Jurkat, Clone E6-1 (cell line): ENCODE data around the gene PRR5L.

Source experiments
- DNase-seq: peaks from one replicate; pipeline ENCODE4 v3.0.0-alpha.2; 2011; ENCODE audit warnings: low read depth, low spot score
- H3K4me3 ChIP-seq: 2 replicates; pipeline ENCODE4 v1.5.1; 2011; ENCODE audit warnings: mild to moderate bottlenecking, low read length, control low read depth, moderate library complexity

PRR5L gene

DNA sequence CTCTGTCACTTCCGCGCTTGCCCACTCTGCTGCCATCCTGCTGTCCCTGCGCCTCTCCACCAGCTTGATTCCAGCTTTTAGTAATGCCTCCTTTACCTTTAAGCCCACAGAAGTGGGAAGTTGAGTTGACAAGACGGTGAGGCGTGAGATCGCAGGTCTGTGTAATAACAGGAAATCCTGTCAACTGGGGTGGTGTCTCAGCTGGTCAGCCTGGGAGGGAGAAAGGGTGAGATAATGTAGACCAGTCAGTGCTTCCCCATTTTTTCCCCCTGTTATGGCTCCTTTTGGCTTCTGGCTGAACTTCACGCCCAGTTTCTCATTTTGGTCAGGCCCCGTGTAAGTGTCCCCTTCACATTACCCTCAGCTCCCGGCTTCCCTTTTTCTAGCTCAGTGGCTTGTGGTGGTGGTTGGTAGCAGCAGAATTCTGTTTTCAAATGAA, 115.1 kb downstream of the PRR5L start:
- no peak overlapping the region for H3K4me3 ChIP-seq
- DNase-seq, result no peak

DNA sequence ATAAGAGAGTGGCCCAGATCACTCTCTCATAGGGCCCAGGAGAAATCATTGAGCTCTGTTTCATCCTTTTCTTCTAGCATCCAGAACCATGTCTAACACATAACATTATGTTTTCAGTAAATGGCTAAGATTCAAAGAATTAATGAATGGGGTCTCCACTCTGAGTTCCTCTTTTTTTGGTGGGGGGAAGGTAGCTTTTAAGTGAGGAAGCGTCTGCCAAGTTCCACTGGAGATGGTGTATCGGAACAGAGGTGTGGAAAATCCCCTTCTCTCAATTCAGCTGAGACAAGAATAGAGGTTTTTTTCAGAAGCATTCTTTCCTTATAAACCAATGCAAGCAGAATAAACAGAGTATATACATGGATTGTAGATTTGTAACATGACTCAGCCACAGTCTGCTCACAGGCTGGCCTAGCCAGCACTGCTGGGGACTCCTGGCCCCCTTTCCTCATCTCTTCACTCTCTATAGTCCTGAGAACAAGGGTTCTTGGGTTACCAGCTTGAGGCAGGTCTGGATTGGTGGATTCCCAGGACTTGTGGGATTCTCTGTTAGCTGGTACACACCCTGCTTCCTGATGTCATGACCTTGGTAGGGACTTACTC, 116.8 kb downstream of the PRR5L start:
- DNase-seq, result no peak
- H3K4me3 ChIP-seq, result no peak overlapping the region

DNA sequence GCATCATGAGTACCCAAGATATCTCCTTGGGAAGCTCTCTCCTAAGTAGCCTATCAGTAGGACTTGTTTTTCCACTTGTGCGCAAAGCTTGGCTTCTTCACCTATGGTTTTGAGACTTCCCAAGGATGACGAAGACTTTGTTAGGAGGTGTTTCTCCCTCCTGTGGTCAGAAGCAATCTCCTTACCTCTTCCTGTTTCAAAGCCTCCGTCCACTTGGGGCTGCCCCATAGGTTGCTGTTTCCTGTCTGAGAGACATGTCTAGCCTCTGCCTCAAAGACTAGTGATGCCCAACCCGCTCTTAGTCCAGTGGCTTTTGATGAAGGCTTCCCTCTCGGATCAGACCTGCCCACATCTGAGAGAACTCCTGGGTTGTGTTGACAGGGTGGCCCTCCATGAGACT, 121.1 kb downstream of the PRR5L start:
- H3K4me3 ChIP-seq, result no peak overlapping the region
- DNase-seq, result no peak

DNA sequence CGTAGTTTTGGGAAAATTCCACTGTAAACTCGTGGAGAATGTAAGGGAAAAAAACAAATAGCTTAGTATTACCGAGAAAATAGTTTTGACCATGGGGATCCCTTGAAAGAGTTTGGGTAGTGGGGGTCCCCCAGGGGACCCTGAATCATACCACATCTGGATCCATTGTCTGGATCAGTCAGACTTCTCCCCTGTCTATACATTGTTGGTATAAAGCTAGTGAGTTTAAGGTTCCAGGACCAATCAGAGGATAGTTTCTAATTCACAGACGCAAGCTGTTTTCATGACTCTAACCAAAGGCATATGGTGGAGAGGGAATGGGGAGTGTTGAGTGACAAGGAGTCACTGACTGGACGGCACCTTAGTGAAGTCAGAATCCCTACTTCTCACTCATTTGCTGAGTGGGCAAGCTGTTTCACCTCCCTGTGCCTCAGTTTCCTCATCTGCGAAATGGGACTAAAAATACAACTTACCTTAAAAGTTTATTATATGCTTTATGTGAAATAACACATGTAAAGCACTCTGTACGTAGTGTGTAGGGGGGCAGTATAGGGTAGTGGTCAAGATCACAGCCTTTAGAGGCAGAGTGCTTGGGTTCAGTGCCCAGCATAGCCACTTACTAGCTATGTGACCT, 123.8 kb downstream of the PRR5L start:
- DNase-seq, result no peak
- H3K4me3 ChIP-seq, result no peak overlapping the region

DNA sequence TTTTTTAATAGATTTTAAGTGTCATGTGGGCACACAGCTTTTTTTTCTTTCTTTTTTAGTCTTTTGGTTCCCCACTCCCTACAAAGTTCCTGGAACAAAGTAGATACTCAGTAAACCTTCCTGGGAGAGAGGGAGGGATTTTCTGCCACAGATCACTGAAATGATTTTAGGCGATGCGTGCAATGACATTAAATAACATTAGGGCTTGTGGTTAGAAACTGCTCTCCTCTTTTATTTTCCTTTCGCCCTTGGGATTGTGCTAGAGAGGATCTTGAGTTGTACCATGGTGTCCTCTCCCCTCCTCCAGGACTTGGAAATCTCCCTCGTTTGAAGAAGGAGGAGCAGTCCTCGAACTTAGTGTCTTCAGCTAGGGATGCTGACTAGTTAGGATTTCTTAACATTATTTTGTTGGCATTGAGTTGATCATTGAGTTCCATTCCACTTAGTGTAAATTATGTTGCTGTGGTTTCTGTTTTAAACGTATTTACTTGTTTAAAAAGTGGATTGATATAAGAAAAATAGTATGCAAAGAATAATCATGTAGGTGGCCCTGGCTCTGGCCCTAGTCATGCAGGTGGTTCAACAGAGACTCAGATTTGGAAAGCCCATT, 125.6 kb downstream of the PRR5L start:
- no peak overlapping the region for H3K4me3 ChIP-seq
- no peak for DNase-seq

DNA sequence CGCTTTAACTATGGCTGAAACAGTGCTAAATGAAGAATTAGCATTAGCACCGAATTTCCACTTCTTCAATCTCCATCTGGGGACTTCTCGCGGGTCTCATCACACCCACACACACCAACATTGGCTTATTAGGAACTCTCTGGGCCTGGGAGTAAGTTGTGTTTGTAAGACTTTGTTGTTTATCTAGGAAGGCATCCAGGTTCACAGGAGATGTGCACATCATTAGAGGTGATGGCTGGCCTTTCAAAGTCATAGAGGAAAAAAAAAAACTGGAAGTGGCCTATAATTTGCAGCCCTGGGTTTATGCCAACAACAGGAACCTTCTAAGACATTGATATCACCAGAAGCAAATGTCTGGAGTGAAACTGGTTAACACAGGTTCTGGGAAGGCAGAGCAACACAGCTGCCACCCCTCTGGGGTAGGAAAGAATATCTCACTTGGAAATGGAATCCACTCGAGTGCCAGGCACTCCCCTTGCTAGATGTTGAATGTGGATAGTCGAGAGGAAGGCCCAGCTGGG, 129.5 kb downstream of the PRR5L start:
- no peak overlapping the region for H3K4me3 ChIP-seq
- DNase-seq, result no peak

DNA sequence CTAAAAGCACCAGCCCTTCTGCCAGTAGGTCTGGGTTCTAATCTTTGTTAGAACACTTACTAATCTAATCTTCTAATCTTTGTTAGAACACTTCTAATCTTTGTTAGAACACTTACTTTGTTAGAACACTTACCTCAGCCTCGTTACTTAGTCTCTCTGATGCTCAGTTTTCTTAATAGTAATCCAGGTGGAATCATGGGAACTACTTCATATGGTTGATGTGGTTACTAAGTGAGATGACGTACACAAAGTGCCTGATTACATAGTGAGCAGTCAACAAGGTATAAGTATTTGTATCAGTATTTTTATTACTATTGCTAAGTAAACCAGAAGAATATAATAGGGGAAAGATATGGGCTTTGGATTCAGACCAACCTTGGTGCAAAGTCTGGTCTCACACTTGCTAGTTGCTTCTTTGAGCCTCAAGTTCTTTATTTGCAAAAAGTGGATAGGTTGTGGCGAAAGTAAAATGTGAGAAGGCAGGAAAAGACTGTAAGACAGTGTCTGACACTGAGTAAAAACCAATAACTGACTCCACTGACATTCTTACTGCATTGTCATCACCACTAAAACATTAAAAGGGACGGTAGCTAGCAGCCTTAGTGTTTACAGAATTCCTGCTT, 130.2 kb downstream of the PRR5L start:
- H3K4me3 ChIP-seq, result no peak overlapping the region
- DNase-seq, result no peak

DNA sequence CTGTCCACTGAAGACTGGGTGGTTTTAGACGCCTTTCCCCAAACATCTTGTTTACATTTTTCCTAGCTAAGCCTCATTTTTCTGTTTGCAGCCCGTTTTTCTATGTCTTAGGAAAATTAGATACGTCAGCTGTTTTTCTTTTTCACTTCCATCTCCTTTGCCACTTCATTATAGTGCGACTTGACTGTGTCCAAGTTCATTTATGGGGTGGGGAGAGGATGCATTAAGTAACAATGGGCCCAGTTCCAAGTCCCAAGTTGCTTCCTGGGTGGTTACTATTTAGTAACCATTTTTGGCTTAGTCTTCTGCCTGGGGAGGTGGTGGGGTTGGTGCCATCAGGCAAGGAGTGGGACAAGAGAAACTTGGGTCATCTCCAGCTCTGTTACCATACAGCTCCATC, 131.0 kb downstream of the PRR5L start:
- no peak for DNase-seq
- H3K4me3 ChIP-seq, result no peak overlapping the region

DNA sequence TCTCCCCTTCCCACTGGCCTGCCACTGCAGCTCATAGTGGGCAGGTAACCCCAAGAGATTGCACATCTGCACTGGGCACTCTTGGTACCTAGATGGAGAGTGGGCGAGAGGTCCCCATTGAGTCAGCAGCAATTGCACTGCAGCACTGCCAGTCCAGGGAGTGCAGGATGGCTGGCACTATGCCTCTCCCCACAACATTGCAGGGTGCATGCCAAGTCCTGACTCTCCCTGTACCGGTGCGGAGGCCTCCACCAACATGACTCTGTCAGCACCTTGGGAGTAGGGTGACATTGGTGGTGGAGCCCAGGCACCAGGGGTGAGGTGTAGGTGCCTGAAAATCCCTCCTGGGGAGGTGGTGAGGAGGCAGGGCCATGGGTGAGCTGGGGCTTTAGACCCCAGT, 131.8 kb downstream of the PRR5L start:
- H3K4me3 ChIP-seq, result no peak overlapping the region
- DNase-seq, result no peak

DNA sequence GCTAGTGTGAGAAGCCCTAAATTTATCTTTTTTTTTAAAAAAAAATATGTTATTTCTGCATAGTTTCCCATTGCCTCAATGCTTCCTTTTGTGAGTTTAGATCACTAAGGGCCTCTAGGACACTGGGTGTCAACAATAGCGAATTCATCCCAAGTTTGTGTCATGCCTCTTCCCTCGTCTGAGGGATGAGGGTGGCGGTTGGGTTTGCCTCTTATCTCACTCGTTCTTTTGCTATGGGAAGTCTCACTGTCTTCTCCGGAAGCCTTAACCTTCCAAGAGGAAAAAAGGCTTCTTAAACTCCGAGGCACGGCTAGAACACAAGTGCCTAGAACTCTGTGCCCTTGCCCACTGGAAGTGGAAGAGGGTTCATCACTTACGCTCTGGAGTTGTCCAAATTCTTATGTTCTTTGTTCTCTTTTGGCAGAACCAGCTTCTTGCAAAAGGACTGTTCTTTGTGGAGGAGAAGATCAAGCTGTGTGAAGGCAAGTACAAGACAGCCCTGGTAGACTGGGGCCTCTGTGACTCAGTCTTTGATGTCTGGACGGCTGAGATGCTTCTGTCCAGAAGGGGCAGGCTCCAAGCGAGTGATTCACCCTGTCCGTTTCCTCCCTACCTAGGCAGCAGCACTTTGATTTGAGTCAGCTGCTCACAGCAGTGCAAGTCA, 135.5 kb downstream of the PRR5L start:
- no peak for DNase-seq
- H3K4me3 ChIP-seq, result no peak overlapping the region

DNA sequence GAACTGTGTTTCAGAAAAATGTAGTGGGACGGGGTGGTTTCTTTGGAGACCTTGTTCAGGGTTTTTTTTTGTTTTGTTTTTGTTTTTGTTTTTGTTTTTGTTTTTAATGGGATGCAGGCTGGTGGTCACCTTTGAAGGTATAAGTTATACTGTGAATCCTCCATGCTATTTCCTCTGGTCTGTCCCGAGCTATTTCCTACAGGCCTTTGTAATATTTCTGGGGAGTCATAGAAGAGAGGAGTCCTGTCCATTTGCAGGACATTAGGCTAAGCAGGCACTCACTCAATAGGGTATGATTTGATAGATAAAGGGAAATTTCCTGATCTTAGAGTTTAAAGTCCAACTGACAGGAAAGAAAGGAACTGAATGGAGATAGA, 136.0 kb downstream of the PRR5L start:
- DNase-seq, result no peak
- no peak overlapping the region for H3K4me3 ChIP-seq

DNA sequence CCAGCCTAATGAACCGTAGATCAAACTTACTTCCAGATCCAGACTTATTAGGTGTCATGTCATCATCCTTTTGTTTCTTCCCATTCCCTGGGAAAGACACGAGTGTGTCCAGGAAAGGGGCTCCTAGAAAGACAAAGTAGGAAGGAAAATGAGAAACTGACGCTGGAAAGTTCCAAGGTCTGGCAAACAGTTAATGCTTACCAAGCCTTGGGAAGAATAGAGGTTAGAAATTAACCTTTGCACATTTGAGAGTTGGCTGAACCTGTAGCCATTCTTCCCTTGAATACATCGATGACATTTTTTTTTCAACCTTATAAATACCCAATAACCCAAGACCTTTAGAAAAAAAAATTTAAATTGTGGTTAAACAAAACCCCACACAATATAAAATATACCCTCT, 136.7 kb downstream of the PRR5L start:
- no peak for DNase-seq
- H3K4me3 ChIP-seq, result no peak overlapping the region

DNA sequence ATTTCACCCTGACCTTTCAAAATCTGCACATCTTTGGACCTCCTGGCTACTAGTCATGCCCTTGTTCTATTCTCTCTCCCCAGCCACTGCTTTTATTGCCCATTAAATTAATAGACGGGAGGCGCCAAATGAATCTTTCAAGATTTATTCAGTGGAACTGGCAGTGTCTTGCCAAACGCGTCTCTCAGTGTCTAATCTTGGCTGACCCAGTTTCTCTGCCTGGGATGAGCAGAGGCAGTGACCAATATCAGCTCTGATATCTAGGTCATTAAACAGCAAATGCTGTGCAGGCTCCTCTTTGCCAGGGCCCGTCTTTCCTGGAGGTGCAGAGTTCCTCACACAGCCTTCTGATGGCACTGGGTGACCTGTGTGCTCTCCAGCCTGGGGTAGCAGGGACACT, 140.0 kb downstream of the PRR5L start:
- DNase-seq, result no peak
- no peak overlapping the region for H3K4me3 ChIP-seq

DNA sequence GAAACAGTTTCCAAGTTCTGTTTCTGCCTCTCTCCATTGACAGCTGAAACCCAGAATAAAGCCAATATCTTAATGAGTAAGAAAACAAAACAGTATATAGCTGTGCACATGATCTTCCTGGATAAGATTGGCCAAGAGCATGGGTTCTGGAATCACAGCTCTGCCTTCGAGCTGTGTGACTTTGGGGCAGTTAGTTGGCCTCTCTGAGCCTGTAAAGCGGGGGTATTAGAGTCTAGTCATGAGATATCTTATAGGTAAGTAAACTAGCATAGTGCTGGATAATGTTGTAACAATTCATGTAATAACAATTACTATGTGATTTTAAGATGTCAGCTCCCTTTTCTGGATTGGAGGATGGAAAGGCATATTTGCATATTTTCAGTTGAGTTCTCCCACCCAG, 140.5 kb downstream of the PRR5L start:
- H3K4me3 ChIP-seq, result no peak overlapping the region
- DNase-seq, result no peak

DNA sequence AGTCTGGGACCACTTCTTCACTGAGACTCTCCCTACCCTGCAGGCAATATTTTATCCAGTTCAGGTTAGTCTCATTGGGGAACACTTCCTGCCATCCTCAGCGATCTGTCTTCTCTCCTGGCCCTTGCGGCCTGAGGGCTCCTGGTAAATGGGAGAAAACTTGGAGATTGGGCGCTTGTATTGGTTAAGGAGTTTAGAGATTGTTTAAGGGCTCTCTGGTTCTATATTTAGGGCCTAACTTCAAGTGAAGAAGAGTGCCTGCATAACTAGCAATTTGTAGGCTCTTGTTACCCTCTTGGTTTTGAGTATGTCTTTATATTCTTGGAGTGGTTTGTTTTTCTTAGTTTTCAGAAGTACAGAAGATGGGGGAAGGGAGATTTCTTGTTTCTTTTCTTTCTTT, 141.3 kb downstream of the PRR5L start:
- H3K4me3 ChIP-seq, result no peak overlapping the region
- no peak for DNase-seq

DNA sequence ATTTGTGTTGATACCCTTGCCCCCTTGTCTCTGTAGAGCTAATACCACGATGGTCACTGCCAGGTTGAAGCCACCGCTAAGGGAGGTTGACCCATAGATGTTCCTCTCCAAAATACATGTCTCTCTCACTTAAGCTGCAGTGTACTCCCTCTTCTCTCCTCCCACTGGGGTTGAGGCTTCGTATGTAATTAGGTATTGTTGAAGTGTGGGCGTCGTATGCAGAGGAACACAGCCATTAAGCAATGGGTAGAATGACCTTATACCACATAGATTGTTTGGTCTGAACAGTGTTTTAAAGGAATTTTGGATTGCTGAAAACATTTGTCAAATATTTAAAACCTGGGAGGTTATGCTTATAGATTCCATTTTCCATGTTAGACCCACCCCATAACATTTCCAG, 142.0 kb downstream of the PRR5L start:
- DNase-seq, result no peak
- H3K4me3 ChIP-seq, result no peak overlapping the region

DNA sequence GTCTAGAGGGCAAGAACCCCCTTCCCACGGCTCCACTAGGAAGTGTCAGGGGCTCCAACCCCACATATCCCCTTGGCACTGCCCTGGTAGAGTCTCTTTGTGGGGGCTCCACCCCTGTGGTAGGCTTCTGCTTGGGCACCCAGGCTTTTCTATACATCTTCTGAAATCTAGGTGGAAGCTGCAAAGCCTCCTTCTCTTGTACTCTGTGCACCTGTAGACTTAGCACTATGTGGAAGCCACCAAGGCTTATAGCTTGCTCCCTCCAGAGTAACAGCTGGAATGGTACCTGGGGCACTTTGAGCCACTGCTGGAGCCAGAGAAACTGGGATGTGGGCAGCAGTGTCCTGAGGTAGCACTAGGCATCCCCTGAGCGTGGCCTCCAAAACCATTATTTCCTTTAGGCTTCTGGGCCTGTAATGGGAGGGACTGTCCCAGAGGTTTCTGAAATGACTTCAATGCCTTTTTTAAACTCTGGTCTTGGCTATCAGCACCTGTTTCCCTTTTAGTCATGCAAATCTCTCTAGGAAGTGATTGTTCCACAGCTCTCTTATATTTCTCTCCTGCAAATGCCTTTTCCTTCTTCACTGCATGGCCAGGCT, 145.6 kb downstream of the PRR5L start:
- no peak overlapping the region for H3K4me3 ChIP-seq
- no peak for DNase-seq

DNA sequence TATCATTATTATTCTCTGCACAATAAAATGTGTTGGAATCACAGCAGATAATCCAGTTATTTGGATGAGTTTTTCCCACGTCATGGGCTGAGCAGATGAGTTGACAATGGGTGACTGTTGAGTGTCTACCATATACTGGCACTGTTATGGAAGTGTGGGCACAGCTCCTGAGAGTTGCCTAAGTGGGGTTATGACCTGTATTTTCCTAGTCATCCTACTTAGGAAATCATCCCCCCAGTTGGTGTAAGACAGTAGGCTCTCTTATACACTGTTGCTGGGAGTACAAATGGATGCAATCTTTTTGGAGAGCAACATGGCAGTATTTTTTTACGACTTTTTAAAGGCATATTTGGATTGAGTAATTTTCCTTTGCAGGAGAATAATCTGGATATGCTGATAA, 147.6 kb downstream of the PRR5L start:
- DNase-seq, result no peak
- H3K4me3 ChIP-seq, result no peak overlapping the region

DNA sequence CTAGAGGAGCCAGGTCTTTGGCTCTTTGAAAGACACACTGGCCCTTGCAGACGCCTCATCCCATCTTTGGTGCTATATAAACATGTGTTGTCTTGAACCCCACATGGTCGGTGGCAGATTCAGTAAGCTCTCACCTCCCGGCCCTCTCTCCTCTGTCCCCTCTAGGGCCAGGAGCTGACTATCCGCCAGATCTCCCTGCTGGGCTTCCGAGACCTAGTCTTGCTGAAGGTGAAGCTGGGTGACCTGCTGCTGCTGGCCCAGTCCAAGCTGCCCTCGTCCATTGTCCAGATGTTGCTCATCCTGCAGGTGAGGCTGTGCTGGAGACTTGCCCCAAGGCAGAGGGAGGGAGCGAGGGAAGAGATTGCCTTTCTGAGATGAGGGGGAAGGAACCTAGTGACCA, 150.0 kb downstream of the PRR5L start:
- no peak overlapping the region for H3K4me3 ChIP-seq
- DNase-seq, result no peak

DNA sequence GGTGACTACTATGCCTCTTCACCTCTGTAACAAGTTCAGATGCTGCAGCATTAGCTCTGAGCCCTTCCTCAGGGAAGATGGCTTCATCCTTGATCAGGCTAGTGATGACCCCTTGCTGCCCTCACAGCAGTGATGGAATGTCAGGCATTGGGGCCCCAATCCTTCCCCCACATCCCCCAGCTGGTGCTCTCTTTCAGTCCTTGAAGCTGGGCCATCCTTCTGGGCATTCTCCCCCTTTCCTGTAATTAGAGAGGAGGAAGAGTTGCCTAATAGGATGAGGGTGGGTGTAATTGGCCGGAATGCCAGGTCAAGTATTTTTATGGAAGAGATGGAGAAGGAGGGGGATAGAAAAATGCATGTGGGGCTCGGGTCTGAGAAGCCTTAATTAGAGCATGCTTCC, 151.4 kb downstream of the PRR5L start:
- no peak for DNase-seq
- no peak overlapping the region for H3K4me3 ChIP-seq
